HG03520 (cell line): ENCODE measurements around the gene OMD.

Experiments
- ATAC-seq: cut with Tn5 transposase; IDR thresholded peaks from one replicate; pipeline ENCODE4 v1.9.1; 2021; ENCODE audit warnings: mild to moderate bottlenecking, moderate library complexity; ENCODE audit not compliant: unreplicated experiment

The OMD gene, protein sequence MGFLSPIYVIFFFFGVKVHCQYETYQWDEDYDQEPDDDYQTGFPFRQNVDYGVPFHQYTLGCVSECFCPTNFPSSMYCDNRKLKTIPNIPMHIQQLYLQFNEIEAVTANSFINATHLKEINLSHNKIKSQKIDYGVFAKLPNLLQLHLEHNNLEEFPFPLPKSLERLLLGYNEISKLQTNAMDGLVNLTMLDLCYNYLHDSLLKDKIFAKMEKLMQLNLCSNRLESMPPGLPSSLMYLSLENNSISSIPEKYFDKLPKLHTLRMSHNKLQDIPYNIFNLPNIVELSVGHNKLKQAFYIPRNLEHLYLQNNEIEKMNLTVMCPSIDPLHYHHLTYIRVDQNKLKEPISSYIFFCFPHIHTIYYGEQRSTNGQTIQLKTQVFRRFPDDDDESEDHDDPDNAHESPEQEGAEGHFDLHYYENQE

GRCh38 chr9:92424340-92424739 is at the start of gene OMD:
OMD (minus strand) TSS chr9:92424471; CDS start chr9:92417558, 6,913 bp downstream.
- ATAC-seq: no peak

- ATAC-seq: no peak
Observed at GRCh38 chr9:92468206-92468605, 43.9 kb upstream of the OMD start.

DNA sequence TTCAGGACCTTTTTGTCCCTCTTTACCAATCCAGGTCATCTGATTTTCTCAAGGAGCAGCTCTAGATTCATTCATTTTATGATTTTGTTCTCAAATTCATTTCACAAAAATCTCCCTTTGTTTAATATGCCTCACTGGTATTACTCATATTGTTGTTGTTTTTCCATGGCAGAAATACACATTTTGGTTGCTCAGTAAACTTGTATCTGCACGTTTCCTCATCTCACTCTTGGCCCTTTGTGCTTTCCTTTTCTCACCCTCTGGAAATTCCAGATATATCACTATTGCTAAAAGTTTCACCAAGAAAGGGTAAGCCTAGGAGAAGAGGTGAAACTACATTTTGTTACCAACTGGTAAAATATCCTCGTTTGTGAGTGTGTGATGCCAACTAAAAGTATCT is 43.2 kb upstream of the OMD start:
- no peak for ATAC-seq

DNA sequence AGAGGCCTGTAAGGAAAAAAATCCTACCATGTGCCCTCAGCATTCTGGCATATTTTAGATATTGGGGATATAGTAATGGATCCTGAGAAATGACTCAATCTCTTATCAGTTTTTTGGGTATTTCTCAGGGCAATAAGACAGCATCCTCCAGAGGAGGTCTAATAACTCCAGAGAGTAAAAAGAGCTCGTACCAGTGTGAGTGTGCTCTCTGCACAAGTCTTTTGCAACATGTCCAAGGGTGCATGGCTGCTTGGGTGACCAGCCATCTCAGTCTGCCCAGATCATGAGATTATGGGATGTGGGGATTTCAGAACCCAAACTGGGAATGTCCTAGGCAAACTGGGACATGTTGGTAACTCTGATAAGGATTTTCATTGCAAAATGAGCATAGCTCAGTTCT is 42.8 kb upstream of the OMD start:
- ATAC-seq: no peak

DNA sequence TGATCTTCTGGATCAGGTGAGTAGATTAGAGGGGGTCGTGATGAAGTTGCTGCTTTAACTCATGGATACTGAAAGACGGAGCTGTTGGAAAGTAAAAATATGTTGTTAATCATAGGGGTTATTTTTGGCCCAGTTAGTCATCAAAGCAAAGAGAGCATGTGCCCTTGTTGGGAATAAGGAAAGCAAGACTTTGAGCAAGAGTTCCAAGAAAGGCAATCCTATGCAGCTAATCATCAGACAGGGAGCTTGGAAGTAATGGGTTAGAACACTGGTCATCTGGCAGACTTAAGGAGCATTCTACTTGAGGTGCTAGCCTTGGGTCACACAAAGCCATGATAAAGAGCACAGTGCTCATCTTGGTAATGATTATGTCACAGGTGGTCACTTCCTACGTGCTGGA is 39.7 kb upstream of the OMD start:
- no peak for ATAC-seq

DNA sequence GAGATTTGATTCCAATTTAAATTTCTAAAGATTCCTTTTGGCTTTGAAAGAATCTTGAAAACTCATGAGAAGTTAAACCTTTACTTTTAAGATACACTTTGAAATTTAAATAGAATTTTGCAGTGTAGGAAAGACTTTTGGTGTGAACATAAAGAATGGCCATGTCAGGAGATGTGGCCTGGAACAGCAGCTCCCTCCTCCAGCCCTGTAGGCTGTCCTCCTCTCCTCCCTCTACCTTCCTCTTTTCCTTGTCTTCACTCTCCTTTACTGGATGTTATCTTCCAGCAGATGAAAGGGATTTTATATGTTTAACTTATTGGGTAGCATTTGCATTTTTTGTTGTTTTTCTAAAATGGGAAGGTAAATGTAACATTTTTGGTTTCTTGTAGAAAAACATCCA is 39.1 kb upstream of the OMD start:
- ATAC-seq: no peak

GRCh38 chr9:92457576-92457975 is 33.3 kb upstream of the OMD start:
- no peak for ATAC-seq

DNA sequence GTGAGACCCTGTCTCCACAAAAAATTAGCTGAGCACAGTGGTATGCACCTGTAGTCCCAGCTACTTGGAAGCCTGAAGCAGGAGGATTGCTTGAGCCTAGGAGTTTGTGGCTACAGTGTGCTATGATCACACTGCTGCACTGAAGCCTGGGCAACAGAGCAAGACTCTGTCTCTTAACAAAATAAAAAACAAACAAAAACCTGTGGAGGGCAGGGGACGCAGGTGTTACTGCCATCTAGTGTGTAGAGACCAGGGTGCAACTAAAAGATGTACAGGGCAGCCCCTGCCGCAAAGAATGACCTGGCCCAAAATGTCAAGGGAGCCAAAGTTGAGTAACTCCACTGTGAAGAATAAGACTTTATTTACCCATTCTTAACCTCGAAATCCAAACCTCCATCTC is 30.9 kb upstream of the OMD start:
- ATAC-seq: no peak

GRCh38 chr9:92446536-92446935 is 22.3 kb upstream of the OMD start:
- no peak for ATAC-seq

DNA sequence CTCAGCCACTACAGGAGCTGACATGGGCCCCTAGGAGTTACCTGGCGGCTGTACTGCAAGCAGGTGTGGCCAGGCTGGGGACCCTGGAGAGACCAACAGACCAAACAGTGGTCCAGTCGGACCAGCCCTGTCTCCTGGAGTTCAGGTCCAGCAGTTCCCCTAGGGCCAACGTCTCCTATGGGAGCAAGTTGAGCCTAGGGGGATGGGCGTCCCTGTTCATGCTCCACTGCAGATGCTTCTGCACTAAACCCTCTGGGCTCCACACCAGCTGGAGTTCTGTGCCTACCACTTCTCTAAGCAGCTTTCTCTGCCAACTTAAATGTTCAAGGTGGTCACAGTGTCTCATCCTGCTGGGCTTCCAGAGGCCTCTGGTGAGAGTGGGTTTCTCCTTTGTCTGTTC is 20.6 kb upstream of the OMD start:
- no peak for ATAC-seq

DNA sequence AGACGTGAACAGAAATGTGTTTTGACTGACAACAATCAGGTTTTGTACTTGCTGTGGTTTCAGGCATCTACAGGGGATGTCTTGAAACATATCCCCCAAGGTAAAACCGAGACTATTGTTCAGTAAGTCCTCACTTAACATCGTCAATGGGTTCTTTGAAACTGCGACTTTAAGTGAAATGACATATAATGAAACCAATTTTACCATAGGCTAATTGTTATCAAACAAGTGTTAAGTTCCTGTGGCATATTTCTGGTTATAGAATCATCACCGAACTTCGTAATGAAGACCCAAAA is 16.4 kb upstream of the OMD start:
- no peak for ATAC-seq

DNA sequence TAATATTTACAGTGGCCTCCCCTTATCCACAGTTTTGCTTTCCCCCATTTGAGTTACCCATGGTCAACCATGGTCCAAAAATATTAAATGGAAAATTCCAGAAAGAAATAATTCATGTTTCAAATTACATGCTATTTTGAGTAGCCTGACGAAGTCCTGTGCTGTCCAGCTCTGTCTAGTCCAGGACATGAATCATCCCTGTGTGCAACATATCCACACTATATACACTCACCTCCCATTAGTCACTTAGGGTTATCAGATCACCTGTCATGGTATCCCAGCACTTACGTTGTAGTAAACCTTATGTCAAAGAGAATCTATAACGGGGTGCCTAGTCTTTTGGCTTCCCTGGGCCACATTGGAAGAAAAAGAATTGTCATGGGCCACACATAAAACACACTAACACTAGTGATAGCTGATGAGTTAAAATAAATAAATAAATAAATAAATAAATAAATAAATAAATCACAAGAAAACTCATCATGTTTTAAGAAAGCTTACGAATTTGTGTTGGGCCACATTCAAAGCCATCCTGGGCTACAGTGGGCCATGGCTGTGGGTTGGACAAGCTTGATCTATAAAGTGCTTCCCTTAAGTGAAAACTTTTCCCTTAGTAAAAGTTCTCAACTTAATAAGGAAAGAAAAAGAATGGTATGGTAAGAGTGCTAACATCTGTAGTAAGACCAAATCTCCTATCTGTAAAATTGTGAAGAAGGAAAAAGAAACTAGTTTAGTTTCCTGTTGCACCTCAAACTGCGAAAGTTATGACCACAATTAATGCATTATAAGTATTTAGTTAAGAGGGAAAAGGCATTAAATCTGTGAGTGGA is 15.9 kb upstream of the OMD start:
- no peak for ATAC-seq

- ATAC-seq: no peak
Observed at GRCh38 chr9:92438900-92439526, 14.7 kb upstream of the OMD start.

DNA sequence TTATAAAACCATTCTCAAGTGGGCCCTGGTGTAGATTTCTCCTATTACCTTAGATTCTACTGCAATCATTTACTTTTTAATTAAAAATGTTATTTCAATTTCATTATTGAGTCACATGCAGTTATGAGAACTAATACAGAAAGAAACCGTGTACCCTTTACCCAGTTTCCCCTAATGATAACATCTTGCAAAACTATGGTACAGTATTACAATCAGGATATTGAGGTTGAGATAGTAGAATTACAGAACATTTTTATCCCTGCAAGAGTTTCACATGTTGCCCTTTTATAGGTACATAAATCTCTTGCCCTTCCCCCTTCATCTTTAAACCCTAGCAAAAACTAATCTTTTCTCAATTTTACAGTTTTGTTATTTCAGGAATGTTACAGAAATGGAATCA is 11.0 kb upstream of the OMD start:
- no peak for ATAC-seq

GRCh38 chr9:92432972-92433548 is 8.8 kb upstream of the OMD start:
- ATAC-seq: no peak

DNA sequence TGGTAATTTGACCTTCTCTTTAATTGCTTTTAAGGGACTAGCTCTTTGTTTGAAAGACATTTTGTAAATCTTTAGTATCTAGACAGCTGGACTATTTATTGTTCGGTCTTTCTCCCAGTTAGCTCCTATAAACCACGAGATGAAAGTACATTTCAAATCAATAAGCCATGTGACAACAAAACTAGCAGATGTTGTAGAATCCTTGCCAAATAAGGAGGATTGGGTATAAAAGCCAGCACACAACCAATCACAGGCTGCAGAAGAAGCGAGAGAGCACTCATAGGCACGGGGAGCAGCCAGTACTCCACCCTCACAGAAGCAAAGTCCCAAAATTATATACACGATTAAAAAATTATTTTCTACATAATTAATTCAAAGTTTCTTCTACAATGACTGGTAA is 8.1 kb upstream of the OMD start:
- no peak for ATAC-seq

DNA sequence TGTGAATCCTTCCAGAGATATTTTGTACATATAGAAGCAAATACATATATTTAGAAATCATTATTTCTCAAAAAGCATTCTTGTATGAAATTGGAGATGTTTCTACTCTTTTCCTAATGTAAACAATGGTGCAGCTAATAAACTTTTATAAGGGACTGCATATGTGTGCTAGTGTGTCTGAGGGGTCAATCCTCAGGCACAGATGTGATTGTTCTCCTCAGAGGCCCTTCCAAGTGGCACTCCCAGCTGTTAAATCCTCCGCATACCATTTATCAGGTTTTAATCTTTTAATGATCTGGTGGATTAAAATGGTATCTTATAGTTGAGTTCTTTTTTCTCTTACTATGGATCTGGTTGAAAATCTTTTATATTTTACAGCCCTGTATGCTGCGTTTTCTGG is 5.6 kb upstream of the OMD start:
- no peak for ATAC-seq

DNA sequence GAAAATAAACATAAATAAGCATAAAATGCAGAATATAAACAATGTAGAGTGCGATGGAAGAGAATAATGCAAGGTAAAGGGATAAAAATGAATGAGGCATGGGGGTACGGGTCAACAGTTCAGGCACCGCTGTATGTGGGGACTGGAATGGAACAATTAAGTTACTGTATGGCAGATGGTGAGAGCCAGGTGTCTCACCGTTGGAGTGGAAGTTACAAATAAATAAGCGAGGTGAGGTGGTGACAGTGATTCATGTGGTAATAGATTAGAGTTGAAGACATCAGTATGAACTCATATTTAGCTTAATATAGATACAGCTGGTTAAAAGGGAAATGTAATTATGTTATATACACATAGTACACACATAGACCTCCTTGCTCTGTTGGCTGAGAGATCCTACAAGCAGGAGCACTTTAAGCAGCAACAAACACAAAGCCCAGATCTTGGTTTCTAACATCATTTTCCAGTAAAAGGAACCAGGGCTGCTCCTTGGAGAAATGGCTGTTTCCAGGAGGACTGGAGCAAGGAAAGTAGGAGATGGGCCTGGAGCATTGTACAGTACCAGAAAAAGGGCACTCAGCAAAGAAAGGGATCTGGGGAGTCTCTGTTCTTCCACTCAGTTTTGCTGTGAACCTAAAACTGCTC is 2.4 kb upstream of the OMD start:
- ATAC-seq: no peak

DNA sequence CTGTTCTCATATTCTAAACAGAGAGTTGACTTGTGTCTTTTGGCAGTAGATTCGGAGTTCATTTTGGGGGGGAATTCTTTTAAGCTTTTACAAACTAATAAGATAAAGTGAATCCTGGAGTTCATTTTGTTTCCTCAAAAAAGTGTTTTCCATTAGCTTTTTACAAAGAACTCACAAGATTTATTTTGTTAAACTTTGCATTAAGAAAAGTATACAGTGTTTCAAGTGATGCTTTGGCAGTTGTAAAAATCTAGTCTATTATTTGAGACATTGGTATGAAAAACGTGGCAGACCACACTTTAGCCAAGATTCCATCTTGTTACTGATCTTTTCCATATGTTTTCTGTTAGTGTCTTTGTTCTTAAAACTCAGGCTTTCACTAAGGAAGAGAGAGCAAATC is 1.2 kb upstream of the OMD start:
- no peak for ATAC-seq

- ATAC-seq: no peak
Observed at GRCh38 chr9:92423612-92424011, 659 bp downstream of the OMD start.
